Brain pericyte (primary cell): ENCODE results near the gene CHMP1B.
"Not testable (repeated sequence)": the region's sequence is repeated elsewhere in the genome, so short reads cannot be mapped to it uniquely, and the experiment has no call there.

Source experiments
- DNase-seq: peaks from one replicate; pipeline ENCODE4 v3.0.0-alpha.2; 2012; ENCODE audit warnings: low read depth, low spot score

CHMP1B gene

DNA sequence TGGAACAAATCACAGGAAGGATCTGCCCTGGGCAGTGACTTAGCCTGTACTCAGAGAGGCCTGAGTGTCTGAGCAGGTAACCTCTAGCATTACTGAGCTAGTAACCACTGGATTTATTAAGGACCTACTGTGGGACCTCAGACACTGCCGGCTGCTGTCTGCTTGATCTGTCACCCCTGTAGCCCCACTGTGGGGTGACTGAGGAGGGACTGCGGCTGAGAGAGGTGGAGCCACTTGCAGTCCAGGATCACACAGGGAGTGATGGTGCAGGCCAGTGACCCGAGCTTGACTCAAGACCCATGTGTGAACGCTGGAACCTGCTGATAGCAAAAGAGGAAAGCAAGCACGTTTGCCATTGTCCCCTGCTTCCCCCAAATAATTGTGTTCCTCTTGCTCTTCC is 15.6 kb downstream of the CHMP1B start:
- DNase-seq, result no peak

- DNase-seq, result no peak
These were observed 17.0 kb downstream of the CHMP1B start for GRCh38 chr18:11868230-11868629.

DNA sequence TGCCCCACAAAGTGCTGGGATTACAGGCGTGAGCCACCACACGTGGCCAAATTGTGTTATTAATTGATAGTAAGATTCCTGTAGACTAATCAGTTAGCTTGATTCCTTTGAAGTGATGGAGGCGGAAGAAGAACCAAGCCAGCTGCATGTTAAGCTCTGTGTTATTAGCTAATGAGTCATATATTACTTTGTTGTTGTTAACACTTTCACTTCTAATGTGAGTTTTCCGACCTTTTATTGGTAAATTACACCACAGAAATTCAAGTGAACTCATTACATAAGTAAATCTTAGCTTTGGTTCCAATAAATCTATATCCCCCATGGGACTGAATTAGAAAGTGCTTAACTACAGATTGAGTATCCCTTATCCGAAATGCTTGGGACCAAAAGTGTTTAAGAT is 20.3 kb downstream of the CHMP1B start:
- no peak for DNase-seq

DNA sequence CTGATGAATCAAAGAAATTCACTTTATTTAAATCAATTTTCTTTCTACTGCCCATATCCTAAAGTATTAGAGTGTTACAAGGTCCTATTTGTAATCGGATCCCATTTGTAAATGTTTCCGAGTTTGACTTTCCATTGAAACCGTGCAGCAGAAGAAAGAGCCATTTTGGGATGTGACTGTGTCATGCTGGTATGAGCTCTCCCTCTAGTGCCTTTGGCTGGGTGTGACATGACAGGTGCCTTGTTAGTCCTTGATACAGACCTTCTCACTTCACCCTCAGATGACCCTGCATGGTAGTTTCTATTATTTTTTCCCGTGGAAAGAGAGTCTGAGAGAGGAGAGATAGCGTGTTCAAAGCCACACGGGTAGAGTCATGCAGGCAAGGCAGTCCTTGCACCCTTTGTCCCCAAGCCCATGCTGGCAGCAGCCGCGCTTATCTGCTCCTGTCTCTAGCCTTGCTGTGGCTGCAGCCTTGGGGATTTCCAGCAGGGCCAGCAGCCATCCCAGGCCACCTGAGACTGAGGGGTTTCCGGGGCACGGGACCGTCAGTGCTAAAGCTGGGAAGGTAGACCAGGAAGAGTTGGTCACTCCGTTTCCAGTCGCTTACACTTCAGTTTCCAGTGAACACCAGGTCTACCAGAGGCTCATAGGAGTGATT is 21.4 kb downstream of the CHMP1B start:
- no peak for DNase-seq

DNA sequence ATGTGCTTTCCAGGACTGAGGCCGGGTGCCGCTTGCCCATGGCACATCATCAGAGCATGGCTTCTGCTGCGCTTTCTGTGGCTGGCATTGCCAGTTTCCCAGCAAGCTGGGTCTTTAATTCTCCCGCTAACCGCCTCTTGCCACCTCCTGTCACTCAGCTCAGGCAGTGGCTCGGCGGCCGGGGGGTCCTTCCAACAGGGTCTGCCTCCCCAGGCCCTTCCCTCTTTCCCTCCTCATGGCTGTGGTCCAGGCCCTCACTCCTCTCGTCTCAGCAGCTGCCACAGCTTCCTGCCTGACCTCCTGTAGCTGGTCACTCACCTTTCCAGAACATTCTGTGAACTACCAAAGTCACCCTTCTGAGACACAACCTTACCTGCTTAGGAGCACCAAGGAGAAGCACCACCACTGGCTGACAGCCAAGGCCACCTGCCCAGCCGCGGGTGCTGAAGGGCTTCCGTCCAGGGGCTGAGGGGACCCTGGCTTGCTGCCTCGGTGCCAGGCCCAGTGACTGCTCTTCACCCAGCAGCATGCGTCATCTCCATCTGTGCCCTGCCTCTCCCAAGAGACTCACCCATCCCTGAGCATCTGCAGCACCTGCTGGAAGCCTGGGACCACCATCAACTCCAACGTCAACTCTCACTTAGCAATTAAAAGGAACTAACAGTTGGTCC is 22.6 kb downstream of the CHMP1B start:
- no peak for DNase-seq

GRCh38 chr18:11874676-11875075 is 23.5 kb downstream of the CHMP1B start:
- no peak for DNase-seq

- DNase-seq, result no peak
These were observed 26.4 kb downstream of the CHMP1B start for GRCh38 chr18:11877497-11878135.

- no peak for DNase-seq
These were observed 29.5 kb downstream of the CHMP1B start for GRCh38 chr18:11880586-11881304.

- DNase-seq, result no peak
These were observed 31.4 kb downstream of the CHMP1B start for GRCh38 chr18:11882636-11883035.

DNA sequence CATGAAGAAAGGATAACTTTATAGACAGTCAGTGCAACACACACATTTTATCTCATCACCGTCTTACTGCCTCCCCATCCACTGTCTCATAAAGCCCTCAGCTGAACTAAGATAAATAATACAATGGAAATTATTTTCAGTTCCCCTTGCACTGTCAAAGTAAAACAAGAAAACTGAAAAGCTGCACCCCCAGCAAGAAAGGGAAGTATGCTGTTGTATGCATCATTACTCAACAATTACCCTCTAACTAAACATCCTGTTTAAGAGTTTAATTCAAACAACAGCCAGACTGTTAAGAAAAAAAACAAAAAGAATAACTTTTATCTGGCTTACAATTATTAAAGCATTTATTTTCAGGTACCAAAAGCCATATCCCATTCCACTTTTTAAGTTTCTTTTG is 31.9 kb downstream of the CHMP1B start:
- no peak for DNase-seq

DNA sequence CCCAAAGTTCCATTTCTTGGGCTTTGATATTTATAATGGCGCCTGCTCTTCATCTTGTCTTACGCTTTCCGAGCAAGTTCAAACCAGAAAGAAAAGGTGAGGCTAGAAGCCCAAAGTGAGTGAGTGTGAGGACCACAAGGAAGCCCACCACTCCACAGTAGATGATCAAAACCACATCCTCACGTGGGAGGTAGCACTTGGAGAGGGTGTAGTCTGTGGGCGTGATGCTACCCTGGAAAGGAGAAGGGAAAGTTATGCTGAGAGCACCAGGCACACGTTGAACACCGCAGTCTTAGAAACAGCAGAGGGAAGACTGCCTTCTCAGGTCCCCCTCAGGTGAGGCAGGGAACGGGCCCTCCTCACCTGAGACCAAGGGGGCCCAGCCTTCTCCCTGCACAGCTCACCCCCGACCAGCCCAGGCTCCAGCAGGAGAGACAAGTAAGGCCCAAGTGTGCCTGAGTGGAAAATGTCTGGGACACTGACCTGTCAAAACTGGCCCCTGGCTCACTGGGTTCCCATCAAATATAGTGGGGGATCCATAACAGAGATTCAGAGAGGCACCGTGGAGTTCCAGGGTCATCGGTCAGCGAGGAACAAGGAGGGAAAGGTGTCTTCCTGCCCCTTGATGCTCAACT is 33.3 kb downstream of the CHMP1B start:
- DNase-seq, result no peak

DNA sequence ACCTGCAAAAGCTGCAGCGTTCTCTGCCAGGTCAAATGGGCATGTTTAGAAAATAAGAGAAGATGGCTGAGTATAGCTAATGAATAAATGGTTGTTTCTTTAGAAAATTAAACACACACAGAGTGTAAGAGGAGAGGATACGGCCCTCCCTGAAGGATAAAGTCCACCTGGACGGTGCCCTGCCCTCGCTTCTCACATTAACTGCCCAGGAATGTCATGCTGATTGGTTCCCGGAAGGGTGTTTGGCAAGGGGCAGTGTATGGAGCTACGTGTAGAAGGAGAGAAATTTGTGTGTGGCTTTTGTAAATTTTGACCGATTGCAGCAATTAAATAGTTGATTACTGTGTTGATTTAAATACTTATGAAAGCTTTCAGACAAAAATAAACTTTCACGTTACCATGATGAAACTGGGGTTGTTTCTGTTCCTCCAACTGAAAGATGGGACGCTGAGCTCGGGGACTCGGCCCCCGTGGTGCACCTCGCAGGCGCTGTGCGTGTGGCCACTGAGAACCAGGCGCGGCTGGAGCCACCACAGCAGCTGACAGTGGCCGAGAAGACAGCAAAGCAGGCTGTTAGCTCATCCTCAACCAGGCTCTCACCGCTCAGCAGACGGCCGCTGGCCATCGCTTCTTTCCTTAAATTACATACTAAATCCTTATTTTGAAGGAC is 34.2 kb downstream of the CHMP1B start:
- no peak for DNase-seq

DNA sequence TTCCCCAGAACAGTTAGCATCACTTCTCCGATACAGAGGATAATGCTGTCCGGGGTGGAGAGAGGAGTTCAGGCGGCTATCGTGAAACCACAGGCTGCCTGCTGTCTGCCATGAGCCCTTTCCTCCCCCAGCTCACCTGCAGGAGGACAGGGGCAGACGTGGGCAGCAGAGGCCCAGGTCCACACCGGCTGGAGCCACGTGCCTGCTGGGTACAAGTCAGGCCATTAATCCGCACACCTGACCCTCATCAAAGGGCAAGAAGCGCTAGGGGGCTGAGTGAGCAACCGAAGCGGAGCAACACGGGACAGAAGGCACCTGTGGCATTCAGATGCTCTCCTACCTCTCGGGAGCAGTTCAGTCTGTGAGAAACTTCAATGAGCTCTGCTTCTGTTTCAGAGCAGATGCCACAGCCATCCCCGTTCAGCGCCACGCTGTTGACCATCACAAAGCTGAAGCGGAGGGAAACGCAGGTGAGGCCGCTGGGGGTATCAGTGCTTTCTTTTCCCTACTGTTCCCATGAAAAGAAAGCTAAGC is 35.4 kb downstream of the CHMP1B start:
- DNase-seq, result no peak

DNA sequence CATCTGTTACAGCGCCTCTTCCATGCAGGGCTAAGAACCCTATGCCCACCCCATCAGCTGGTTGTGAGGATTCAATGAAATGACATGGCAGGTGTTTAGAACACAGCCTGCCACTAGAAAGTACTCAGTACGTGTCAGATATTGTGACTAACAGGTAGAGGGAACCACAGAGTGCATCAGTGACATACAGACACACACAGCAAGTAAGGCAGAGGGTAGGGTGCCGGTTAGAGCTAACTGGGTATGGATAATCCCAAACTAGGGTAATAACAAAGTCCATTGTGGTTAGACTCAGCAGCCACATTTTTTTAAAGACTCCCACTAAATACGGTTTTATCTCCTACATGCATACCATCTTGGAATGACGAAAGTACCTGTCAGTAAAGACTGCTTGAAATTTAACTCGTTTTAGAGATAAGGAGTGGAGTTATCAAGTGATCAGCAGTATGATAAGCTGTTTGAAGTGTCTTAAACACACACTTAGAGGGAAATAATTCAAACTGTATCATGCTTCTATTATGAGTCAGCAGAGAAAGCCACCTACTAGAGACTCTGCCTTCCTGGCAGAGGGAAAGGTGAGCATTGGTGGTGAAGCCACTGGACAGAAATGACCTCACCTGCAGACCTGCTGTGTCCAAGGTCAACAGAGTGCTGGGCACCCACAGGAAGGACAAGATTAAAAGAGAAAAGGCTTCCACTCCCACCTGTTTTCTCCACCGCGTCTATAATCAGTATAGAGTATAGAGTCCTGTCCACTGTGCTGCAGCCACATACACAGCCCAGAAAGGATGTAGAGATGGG is 36.3 kb downstream of the CHMP1B start:
- DNase-seq, result no peak

DNA sequence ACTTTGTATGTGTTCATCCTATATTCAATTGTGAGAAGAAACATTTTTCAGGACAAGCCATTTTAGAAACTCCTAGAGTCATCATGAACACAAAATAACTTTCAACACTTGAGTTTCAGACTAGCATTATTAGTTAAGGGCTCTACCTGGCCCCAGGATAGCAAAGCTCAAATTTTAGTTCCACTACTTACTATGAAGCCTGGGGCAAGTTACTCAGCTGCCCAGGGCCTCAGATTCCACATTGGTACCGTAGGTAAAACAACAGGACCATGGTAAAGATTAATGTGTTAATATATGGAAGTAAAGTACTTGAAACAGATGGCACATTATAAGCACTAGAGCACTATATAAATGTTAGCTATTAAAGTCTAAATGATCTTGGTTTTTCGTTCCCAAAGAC is 37.5 kb downstream of the CHMP1B start:
- no peak for DNase-seq

GRCh38 chr18:11889284-11889683 is 38.1 kb downstream of the CHMP1B start:
- DNase-seq, result no peak

DNA sequence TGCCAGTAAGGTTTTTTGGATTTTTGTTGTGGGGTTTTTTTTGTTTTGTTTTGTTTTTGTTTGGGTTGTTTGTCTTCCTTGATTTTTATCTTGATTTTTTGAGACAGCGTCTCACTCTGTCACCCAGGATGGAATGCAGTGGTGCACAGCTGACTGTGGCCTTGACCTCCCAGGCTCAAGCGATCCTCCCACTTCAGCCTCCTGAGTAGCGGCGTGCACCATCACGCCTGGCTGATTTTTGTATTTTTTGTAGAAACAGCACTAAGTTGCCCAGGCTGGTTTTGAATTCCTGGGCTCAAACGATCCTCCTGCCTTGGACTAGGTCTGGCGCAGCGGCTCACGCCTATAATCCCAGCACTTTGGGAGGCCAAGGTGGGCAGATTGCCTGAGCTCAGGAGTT is 40.5 kb downstream of the CHMP1B start:
- no peak for DNase-seq

GRCh38 chr18:11892438-11892837 is 41.2 kb downstream of the CHMP1B start:
- DNase-seq, result not testable (repeated sequence)

GRCh38 chr18:11897781-11898180 is 46.6 kb downstream of the CHMP1B start:
- DNase-seq, result no peak

- DNase-seq, result no peak
These were observed 47.9 kb downstream of the CHMP1B start for GRCh38 chr18:11899063-11899462.
